ENCODE measurements around the gene PLK5.
A peak's percentile ranks its signal among the peaks of the same experiment; 100 is the strongest.

The PLK5 gene

GRCh38 chr19:1522838-1523237 is 1.0 kb upstream of the PLK5 start:
- no peak for ATAC-seq
- TF ChIP-seq CREB5 (CRISPR knock-in tag; IDR thresholded peaks at IDR 0.05; ENCODE audit: low read depth) (no peak), ZFP30 (CRISPR knock-in tag; IDR thresholded peaks at IDR 0.05) (no peak), ISL1 (CRISPR knock-in tag; IDR thresholded peaks at IDR 0.05) (no peak), ZNF70 (CRISPR knock-in tag; IDR thresholded peaks at IDR 0.05) (no peak), ZFP3 (CRISPR knock-in tag; IDR thresholded peaks at IDR 0.05) (no peak), CSDC2 (CRISPR knock-in tag; IDR thresholded peaks at IDR 0.05) (no peak), PPARA (CRISPR knock-in tag; IDR thresholded peaks at IDR 0.05; ENCODE audit: borderline replicate concordance) (no peak), TCF4 (CRISPR knock-in tag; IDR thresholded peaks at IDR 0.05; ENCODE audit: borderline replicate concordance) (no peak), ARNTL (CRISPR knock-in tag; IDR thresholded peaks at IDR 0.05; ENCODE audit: borderline replicate concordance, low read depth) (no peak), PATZ1 (CRISPR knock-in tag; IDR thresholded peaks at IDR 0.05; ENCODE audit: borderline replicate concordance) (no peak)

GRCh38 chr19:1524287-1524971 is 552 bp downstream of the PLK5 start:
- TF ChIP-seq GLIS3 (CRISPR knock-in tag; IDR thresholded peaks at IDR 0.05) (no peak), CSDC2 (CRISPR knock-in tag; IDR thresholded peaks at IDR 0.05) (no peak)
- no peak for ATAC-seq

- TF ChIP-seq ARNTL (CRISPR knock-in tag; IDR thresholded peaks at IDR 0.05; ENCODE audit: borderline replicate concordance, low read depth): no peak
- ATAC-seq: no peak; the same call in 2 of the 3 replicates
Observed at GRCh38 chr19:1524972-1525325, 1.1 kb downstream of the PLK5 start.

- TF ChIP-seq CREB5 (CRISPR knock-in tag; IDR thresholded peaks at IDR 0.05; ENCODE audit: low read depth) (no peak), TSHZ2 (CRISPR knock-in tag; IDR thresholded peaks at IDR 0.05) (no peak), ISL1 (CRISPR knock-in tag; IDR thresholded peaks at IDR 0.05) (no peak), ZNF70 (CRISPR knock-in tag; IDR thresholded peaks at IDR 0.05) (no peak), TOX (CRISPR knock-in tag; IDR thresholded peaks at IDR 0.05; ENCODE audit: borderline replicate concordance) (no peak), ZNF565 (CRISPR knock-in tag; conservative IDR thresholded peaks at IDR 0.05; ENCODE audit: low read depth) (no peak), BACH2 (CRISPR knock-in tag; IDR thresholded peaks at IDR 0.05; ENCODE audit: borderline replicate concordance) (no peak), GLIS3 (CRISPR knock-in tag; IDR thresholded peaks at IDR 0.05) (no peak), TCF4 (CRISPR knock-in tag; IDR thresholded peaks at IDR 0.05; ENCODE audit: borderline replicate concordance) (no peak), PPARA (CRISPR knock-in tag; IDR thresholded peaks at IDR 0.05; ENCODE audit: borderline replicate concordance) (no peak), ZFP3 (CRISPR knock-in tag; IDR thresholded peaks at IDR 0.05) (no peak), ZC3H10 (CRISPR knock-in tag; IDR thresholded peaks at IDR 0.05) (no peak), RARB (CRISPR knock-in tag; IDR thresholded peaks at IDR 0.05) (no peak), ARNTL (CRISPR knock-in tag; IDR thresholded peaks at IDR 0.05; ENCODE audit: borderline replicate concordance, low read depth) (no peak), PATZ1 (CRISPR knock-in tag; IDR thresholded peaks at IDR 0.05; ENCODE audit: borderline replicate concordance) (no peak), ESRRG (CRISPR knock-in tag; IDR thresholded peaks at IDR 0.05) (no peak)
- ATAC-seq: peak; percentile 51
Observed at GRCh38 chr19:1525343-1525742, 1.5 kb downstream of the PLK5 start.

Data from SK-N-SH treated with all-trans-retinoic acid at 6 μM for 48 hours (cell line).